HG03558 (cell line): ENCODE data around the gene ANKRD13C.

Experiments used
- ATAC-seq: cut with Tn5 transposase; IDR thresholded peaks from one replicate; pipeline ENCODE4 v1.9.1; 2021; ENCODE audit warnings: moderate number of reproducible peaks; ENCODE audit not compliant: unreplicated experiment; ENCODE audit errors: extremely low read depth

ANKRD13C gene

GRCh38 chr1:70314706-70315304 lies 39.7 kb downstream of the ANKRD13C start:
- ATAC-seq = no peak

GRCh38 chr1:70311369-70311768 lies 43.2 kb downstream of the ANKRD13C start:
- ATAC-seq = no peak

GRCh38 chr1:70299472-70299871 lies 55.0 kb downstream of the ANKRD13C start:
- ATAC-seq = no peak

GRCh38 chr1:70295749-70296148 lies 58.8 kb downstream of the ANKRD13C start:
- ATAC-seq = no peak

GRCh38 chr1:70293186-70293843 lies 61.2 kb downstream of the ANKRD13C start:
- no peak for ATAC-seq

GRCh38 chr1:70290218-70290617 lies 64.3 kb downstream of the ANKRD13C start:
- ATAC-seq = no peak

GRCh38 chr1:70288166-70288565 lies 66.4 kb downstream of the ANKRD13C start:
- no peak for ATAC-seq

- ATAC-seq = no peak
Measured at GRCh38 chr1:70286453-70286852, 68.1 kb downstream of the ANKRD13C start.

- ATAC-seq = no peak
Measured at GRCh38 chr1:70284366-70284765, 70.2 kb downstream of the ANKRD13C start.

GRCh38 chr1:70278710-70279109 lies 75.8 kb downstream of the ANKRD13C start:
- ATAC-seq = no peak

- ATAC-seq = no peak
Measured at GRCh38 chr1:70277875-70278274, 76.6 kb downstream of the ANKRD13C start.

- no peak for ATAC-seq
Measured at GRCh38 chr1:70265946-70266345, 88.6 kb downstream of the ANKRD13C start.

- ATAC-seq = no peak
Measured at GRCh38 chr1:70264839-70265238, 89.7 kb downstream of the ANKRD13C start.

- ATAC-seq = no peak
Measured at GRCh38 chr1:70256664-70257063, 97.9 kb downstream of the ANKRD13C start.

- no peak for ATAC-seq
Measured at GRCh38 chr1:70248729-70249128, 105.8 kb downstream of the ANKRD13C start.

- no peak for ATAC-seq
Measured at GRCh38 chr1:70247768-70248167, 106.8 kb downstream of the ANKRD13C start.

- no peak for ATAC-seq
Measured at GRCh38 chr1:70247122-70247521, 107.4 kb downstream of the ANKRD13C start.

- ATAC-seq = no peak
Measured at GRCh38 chr1:70239940-70240339, 114.6 kb downstream of the ANKRD13C start.

GRCh38 chr1:70234733-70235132 lies 119.8 kb downstream of the ANKRD13C start:
- no peak for ATAC-seq

- ATAC-seq = no peak
Measured at GRCh38 chr1:70231475-70231874, 123.0 kb downstream of the ANKRD13C start.

- no peak for ATAC-seq
Measured at GRCh38 chr1:70228670-70229069, 125.9 kb downstream of the ANKRD13C start.

GRCh38 chr1:70227439-70227838 lies 127.1 kb downstream of the ANKRD13C start:
- no peak for ATAC-seq
